COLO829 (cell line): ENCODE measurements around the gene MTG1.
"Not testable (repeated sequence)": the region's sequence is repeated elsewhere in the genome, so short reads cannot be mapped to it uniquely, and the experiment has no call there.

ENCODE experiments used
- DNase-seq: peaks from one replicate; pipeline ENCODE4 v3.0.0; 2012; ENCODE audit warnings: low spot score

Gene MTG1

DNA sequence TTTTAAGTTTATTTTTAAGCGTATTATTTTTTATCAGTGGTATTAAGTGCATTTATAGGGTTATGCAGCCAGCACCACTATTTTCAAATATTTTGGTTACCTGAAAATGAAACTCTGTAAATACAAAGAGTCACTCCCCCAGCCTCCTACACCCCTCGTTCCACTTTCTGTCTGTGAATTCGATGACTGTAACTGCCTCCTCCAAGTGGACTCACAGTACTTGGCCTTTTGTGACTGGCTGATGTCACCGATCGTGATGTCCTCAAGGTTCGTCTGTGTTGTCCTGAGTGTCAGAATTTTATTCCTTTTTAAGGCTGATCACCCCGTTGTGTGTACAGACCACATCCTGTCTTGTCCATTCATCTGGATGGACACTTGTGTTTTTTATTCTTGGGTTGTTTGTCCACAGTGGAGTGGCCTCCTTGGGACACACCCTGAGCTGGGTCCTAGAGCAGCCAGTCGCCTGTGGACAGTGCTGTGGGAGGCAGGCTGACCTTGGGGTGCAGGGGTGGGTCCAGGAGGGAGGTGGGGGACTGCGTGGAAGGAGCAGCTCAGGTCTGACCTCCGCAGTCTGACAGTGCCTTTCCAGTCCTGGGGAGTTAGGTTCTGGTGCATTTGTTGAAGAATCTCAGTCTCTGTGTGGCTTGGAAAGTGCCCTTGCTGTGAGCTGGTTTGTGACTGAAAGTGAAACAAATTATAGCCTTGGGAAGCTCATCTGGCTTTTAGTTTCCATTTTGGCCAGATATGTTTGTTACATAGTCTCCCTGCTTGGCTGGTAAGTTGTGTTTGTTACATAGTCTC, 6.9 kb downstream of the MTG1 start:
- no peak for DNase-seq

DNA sequence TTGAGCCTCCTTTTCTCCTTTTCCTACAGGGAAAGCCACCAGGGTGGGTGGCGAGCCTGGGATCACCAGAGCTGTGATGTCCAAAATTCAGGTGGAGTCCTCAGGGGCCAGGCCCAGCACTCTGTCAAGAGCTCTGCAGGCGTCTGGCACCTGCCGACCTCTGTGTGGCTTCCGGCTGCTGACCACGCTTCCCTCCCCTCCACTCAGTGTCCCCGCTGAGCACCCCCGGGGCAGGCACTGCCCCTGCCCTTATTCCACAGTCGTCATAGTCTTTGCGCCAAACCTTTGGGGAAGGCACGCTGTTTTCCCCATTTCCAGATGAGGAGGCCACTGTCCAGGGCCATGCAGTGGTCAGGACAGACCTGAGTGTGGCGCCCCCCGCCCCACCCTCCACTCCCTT, 7.5 kb downstream of the MTG1 start:
- DNase-seq, result no peak

DNA sequence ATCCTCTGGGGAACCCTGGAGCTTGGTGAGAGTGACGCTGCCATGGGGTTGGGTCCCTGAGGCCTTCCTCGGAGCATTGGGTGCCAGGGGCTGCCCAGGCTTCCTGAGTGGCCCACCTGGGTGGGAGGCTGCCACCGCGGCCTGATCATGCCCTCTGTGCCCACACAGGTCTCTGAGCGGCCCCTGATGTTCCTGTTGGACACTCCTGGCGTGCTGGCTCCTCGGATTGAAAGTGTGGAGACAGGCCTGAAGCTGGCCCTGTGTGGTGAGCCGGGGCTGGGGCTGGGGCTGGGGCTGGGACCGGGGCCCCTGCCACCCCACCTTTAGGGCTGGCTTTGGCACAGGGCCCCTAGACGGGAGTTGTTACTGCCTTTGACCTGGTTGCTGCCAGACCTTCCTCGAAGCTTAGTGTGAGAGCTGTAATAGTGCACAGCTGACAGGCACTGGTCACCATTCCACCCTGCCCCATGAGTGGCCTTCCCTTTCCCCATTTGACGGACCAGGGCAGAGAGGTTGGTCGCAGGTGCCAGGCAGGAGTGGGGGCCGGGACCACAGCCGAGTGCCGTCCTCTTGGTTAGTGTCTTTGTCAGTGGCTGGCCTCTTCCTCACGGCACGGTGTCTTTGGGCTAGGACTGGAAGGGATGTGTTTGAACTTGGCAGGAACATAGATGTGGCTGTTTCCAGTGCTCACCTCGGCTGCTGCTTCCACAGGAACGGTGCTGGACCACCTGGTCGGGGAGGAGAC, 8.2 kb downstream of the MTG1 start:
- no peak for DNase-seq

DNA sequence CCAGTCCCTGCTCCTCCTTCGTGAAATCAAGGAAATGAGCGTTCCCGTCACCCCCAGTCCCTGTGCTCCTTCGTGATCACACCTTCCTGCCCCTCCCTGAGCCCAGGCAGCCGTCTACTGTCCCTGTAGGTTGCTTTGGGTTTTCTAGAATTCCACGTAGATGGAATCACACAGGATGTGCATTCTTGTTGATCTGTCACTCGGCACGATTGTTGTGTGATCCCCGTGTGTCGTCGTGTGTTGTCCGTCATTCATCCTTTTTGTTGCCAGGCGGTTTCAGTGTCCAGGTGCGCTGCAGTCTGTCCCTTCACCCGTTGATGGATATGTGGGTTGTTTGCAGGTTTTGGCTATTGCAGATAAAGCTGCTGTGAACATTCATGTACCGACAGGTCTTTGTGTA, 9.4 kb downstream of the MTG1 start:
- no peak for DNase-seq

DNA sequence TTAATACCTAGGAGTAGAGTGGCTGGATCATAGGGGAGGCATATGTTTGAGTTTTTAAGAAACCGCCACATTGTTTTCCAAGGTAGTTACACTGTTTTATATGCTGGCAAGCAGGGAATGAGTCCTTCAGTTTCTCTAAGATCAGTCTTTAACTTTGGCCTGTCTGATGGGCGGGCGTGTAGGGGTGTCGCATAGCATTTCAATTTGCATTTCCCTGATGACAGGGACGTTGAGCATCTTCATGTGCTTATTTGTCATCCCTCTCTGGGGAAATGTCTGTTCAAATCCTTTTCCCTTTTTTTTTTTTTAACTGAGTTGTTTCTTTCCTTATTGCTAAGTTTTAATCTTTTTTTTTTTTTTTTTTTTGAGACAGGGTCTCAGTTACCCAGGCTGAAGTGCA, 9.8 kb downstream of the MTG1 start:
- no peak for DNase-seq

DNA sequence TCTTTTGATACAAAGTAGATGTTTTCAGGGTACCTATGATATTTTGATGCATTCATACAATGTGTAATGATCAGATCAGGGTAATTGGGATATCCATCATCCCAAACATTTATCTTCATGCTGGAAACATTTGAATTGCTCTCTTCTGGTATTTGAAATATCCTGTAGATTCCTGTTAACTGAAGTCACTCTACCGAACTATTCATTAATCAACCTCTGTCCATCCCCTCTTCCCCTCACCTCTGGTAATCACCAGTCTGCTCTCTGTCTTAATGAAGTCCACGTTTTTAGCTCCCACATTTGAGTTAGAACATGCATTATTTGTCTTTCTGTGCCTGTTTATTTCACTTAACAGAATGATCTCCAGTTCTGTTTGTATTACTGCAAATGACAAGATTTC, 11.3 kb downstream of the MTG1 start:
- DNase-seq, result no peak

DNA sequence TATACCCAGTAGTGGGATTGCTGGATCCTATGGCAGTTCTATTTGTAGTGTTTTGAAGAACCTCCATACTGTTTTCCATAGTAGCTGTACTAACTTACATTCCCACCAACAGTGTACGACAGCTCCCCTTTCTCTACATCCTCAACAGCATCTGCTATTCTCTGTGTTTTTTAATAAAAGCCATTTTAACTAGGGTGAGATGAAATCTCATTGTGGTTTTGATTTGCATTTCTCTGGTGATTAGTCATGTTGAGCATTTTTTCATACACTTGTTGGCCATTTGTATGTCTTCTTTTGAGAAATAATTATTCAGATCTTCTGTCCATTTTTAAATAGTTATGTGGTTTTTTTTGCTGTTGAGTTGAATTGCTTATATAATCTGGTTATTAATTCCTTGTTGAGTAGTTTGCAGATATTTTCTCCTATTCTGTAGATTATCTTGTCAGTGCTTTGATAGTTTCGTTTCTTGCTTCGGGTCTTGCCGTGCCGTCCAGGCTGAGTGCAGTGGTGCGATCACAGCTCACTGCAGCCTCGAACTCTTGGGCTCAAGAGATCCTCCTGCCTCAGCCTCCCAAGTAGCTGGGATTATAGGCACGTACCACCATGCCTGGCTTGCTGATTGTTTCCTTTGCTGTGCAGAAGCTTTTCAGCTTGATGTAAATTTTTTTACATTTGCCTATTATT, 12.0 kb downstream of the MTG1 start:
- no peak for DNase-seq

DNA sequence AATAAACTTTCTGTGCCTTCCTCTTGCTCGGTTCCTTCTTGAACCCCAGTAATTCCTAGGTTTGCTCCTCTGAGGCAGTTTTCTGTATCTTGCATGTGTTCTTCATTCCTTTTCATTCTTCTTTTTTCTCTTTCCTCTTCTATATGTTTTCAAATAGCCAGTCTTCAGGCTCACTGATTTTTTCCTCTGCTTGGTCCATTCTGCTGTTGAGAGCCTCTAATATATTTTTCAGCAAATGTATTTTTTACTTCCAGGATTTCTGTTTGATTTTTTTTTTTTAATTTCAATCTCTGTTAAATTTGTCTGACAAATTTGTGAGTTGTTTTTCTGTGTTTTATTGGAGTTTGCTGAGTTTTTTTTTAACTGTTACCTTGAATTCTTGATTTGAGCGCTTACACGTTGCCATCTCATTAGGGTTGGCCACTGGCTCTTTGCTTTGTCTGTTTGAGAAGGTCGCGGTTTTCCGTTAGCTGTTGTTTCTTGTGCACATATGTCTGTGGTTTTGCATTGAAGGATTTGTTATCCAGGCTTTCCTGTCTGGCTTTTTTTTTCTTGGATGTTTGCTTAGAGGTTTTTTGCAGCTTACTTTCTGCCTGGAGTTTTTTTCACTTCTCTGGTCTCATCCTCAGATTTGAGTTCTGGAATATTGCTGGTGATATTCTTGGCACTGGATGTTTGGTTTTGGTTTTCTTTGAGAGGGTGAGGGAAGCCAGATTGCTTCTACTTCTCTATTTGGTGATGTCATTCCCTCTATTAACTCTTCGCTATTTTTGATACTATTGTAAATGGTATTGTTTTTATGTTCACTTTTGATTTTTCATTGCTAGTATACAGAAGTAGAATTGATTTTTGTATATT, 17.8 kb downstream of the MTG1 start:
- no peak for DNase-seq

DNA sequence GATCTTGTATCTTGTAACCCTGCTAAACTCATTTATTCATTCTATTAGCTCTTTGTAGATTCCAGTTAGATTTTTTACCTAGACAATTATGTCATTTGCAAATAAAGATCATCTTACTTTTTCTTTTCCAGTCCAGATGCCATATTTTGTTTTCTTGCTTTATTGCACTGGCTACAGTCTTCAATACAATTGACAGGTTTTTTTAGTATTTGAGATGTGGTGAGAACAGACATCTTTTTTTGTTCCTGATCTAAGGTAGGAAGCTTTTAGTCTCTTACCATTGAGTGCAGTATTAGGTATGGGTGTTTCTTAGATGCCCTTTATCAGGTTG, 18.4 kb downstream of the MTG1 start:
- no peak for DNase-seq

DNA sequence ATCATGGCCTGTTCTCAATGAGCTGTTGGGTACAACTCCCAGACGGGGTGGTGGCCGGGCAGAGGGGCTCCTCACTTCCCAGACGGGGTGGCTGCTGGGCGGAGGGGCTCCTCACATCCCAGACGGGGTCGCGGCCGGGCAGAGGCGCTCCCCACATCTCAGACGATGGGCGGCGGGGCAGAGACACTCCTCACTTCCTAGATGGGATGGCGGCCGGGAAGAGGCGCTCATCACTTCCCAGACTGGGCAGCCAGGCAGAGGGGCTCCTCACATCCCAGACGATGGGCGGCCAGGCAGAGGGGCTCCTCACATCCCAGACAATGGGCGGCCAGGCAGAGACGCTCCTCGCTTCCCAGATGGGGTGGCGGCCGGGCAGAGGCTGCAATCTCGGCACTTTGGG, 20.4 kb downstream of the MTG1 start:
- DNase-seq, result not testable (repeated sequence)

DNA sequence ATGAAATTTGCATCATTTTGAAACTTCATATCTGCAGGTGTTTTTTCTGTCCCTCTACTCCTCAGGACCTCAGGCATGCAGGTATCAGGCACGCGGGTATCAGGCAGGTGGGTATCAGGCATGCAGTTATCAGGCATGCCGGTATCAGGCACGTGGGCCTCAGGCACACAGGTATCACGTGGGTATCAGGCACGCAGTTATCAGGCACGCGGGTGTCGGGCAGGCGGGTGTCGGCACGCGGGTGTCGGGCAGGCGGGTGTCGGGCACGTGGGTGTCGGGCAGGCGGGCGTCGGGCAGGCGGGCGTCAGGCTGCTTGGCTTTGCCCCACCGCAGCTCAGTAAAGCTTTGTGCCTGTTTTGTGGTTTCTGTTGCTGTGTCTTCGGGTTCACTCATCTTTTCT, 21.8 kb downstream of the MTG1 start:
- no peak for DNase-seq

DNA sequence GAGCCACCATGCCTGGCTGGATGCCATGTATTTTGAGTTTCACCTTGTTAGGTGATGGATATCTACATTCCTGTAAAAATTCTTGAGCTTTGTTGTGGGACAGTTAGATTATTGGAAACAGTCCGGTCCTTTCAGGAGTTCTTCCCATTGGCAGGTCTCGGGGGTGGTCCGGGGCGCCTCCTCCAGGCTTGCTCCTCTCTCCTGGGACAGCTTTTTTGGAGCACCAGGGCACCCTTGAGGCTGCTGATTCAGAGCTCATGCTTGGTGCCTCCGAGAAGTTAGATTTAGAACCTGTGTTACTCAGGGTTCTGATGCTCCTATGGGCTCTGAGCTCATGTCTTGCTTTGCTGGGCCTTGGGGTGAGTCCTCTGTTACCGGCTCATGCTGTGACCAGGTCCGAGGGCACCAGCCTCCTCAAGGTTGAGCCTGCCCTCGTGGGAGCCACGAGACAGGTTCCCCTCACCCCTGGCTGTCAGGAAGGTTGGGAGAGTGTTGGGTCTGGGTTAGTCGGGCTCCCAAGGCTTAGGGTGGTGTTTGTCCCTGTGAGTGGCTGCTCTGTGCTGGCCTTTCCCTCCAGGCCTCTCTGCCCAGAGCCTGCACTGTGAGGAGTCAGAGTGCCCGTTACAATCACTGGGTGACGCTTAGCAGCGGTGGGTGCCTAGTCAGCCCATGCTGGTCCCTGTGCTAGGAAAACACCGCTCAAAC, 24.5 kb downstream of the MTG1 start:
- DNase-seq, result no peak

DNA sequence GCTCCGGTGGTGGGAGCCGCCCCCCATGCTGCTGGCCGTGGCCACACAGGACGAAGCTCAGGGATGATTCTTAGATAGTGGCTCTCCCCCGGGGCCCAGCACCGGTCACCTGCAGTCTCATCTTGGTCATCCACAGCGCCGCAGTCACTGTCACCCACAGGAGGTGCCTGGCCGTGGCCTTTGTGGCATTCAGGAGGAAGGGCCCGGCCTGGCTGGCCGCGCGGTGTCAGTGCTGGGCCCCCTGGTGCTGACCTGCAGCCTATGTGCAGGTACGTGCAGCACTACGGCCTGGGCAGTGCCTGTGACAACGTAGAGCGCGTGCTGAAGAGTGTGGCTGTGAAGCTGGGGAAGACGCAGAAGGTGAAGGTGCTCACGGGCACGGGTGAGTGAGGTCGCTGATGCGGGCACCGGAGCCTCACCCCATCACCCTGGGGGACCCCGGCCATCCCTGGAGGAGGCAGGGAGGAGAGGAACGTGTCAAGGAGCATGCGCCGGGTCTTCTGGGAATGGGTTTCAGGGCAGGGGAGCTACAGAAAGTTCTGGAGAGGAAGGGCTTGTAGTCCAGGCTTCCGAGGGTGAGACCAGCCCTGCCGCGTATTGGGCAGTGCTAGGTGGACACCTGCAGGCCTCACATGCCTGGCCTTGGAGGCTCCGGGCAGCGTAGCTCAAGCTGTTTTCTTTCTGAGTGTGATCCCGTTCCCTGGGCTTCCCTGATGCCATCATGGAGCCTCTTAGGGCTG, 25.4 kb downstream of the MTG1 start:
- no peak for DNase-seq

DNA sequence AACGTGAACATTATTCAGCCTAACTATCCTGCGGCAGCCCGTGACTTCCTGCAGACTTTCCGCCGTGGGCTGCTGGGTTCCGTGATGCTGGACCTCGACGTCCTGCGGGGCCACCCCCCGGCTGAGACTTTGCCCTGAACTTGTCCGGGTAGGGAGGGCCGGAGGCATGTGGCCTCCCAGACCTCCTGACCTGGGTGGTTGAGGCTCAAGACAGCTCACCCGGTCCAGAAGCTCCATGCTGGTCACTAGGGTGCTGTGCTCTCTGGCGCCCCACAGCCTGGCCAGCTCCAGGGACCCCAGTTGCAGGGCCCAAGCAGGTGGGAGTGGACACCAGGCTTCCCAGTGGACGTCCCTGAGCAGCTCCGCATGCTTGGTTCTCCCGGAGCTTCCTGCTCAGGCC, 26.1 kb downstream of the MTG1 start:
- DNase-seq, result no peak

DNA sequence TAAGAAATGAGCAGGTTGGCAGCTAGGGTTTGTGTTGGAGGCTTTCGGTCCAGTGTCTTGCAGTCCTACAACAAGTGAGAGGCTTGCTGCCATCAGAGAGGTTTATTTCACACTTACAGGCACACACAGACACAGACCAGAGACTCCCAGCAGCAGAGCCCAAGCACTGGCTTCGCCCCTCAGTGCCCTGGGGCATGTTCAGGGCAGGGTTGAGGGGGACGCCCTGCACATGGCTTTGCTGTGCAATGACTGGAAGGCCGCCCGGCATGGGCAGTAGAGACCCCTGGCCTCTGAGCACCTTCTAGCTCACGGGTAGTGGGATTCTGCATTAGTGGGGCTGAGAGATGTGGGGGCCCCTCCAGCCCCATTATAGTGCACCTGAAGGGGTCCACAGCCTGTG, 26.6 kb downstream of the MTG1 start:
- no peak for DNase-seq

DNA sequence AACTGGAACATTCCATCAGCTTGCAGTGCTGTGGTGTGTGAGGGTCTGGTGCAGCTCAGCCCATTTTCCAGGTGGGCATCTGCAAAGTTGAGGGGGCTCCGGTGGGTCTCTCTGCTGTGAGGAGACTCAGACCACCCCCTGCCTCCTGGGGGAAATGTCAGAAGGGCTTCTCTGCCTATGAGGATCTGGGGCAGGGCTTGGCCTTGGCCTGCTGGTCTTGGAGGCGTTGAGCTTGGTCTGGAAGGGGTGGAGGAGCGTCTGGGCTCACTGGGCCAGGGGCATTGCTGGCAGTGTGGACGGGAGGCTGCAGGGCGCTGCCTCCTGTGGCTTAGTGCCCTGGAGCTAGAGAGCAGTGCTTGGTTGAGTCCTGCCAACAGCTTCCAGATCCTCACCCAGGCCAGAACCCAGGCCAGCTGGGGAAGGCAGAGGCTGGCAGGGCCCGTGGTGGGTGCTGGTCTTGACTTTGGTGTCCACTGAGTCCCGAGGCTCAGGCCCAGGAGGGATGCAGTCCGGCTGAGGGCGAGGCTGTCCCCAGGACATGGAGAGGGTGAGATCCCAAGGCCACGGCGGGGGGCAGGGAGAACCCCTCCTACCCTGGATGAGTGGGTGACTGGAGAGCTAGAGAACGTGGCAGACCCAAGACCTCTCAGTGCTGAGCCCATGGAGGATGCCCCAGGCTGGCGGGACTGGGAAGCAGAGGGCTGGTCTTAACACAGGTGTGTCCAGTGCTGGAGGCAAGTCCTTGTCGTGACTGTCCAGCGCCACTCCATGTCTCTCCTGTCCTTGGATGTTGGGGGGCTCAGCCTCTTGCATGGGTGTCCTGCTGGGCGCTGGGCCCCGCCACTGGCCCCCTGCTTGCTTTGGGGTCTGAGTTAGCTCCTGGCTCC, 27.6 kb downstream of the MTG1 start:
- DNase-seq, result no peak

DNA sequence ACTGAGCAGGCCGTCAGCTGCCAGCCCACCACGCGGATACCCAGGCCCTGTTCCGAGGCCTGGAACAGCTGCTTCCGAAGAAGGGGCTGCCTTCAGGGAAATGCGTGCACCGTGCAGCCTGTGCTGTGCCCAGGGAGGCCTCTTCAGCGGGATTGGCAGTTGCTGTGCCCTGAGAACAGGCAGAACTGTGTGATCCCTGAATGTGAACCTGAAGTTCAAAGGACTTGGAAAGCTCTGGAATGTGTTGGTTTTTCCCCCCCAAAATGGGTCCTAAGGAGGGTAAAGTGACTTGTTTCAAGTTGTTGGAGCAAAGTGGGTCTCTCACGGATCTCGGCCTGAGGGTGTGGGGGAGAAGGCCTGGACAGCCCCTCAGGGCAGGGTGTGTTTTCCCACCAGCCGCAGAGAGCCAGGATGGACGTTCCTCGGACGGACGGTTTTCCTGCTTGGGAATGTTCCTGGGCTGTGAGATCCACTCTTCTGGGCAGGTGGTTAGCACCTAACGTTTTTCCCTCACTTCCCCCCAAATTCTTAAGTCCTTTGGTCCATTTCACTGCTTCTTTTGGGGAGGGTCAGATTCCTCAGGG, 28.4 kb downstream of the MTG1 start:
- no peak for DNase-seq

DNA sequence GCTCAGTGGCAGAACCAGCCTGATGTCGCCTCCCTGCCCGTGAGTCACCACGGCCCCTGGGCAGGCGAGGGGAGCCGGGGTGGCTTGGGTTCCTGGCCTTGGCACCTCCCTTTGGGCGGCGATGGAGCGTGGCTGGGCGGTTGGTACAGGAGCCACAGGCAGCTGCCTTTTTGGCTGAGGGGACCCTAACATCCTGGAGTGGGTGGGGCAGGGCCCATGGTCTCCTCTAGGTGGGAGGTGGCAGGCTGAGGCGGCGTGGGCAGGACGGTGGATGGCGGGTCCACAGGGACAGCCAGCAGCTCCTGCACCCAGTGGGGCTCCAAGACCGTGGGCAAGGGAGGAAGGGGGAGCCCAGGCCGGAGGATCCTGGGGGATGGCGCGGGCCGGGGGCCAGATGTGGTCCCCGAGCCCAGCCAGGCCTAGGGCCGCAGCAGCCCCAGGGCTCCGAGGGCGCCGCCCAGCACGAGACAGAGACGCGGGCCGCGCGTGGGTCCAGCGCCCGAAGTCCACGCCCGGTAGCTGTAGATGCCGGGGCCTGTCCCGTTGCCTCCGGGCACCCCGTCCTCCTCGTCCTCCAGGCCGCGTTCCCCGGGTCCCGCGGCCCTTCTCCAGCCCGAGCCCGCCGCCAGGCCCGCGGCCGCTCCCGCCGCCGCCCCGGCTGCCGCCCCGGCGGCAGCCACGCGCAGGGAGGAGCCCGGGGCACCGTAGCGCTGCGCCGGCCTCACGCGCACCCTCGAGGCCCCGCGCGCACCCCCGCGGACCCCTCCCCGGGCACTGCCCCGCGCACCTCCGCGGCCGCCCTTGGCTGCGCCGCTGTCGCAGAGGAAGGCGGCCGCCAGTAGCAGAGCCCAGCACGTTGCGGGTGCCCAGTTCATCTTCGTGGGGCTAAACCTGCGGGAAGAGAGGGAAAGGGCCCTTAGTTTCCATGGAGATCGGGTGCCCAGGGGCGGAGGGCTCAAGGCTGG, 29.1 kb downstream of the MTG1 start:
- no peak for DNase-seq
